GM12801 (cell line): ENCODE results near the gene ASB16.

ENCODE experiments used
- CTCF ChIP-seq: IDR thresholded peaks from one replicate; pipeline ENCODE4 v1.5.1; 2011; ENCODE audit warnings: control low read depth; ENCODE audit not compliant: insufficient read length; ENCODE audit errors: extremely low read depth

ASB16 gene

GRCh38 chr17:44203731-44204440, 33.4 kb downstream of the ASB16 start:
- no peak for TF ChIP-seq CTCF

GRCh38 chr17:44204441-44204882, 34.0 kb downstream of the ASB16 start:
- TF ChIP-seq CTCF = no peak

- TF ChIP-seq CTCF = no peak
Observed at GRCh38 chr17:44205962-44206824, 35.7 kb downstream of the ASB16 start.

GRCh38 chr17:44206825-44207155, 36.3 kb downstream of the ASB16 start:
- no peak for TF ChIP-seq CTCF

GRCh38 chr17:44207319-44207718, 36.8 kb downstream of the ASB16 start:
- no peak for TF ChIP-seq CTCF

- no peak for TF ChIP-seq CTCF
Observed at GRCh38 chr17:44207743-44208142, 37.2 kb downstream of the ASB16 start.

GRCh38 chr17:44209786-44210341, 39.4 kb downstream of the ASB16 start:
- TF ChIP-seq CTCF = no peak
